Stimulated activated CD4-positive, alpha-beta T cell treated with anti-CD3 and anti-CD28 coated beads, Interleukin-12 subunit alpha, Interleukin-12 subunit beta, amount 100 ng/mL, for 4 hours (primary cell): ENCODE data around the gene SLC25A34.

Source experiments
- DNase-seq: peaks from one replicate; pipeline ENCODE4 v3.0.0-alpha.2; 2020

The SLC25A34 gene

DNA sequence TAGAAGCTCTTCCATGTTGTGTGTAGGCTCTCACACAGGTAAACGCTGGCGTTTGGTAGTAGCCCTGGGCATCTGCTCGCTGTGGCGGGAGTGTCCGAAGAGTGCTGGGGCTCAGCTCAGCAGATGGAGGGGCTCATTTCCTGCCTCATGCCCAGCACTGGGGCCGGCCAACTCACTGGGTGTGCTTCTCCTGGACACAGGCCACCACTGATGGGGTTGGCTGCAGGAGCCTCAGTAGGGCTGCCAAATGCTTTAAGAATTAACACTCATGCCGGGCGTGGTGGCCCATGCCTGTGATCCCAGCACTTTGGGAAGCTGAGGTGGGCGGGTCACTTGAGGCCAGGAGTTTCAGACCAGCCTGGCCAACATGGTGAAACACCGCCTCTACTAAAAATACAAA is 50.5 kb downstream of the SLC25A34 start:
- DNase-seq: no peak

DNA sequence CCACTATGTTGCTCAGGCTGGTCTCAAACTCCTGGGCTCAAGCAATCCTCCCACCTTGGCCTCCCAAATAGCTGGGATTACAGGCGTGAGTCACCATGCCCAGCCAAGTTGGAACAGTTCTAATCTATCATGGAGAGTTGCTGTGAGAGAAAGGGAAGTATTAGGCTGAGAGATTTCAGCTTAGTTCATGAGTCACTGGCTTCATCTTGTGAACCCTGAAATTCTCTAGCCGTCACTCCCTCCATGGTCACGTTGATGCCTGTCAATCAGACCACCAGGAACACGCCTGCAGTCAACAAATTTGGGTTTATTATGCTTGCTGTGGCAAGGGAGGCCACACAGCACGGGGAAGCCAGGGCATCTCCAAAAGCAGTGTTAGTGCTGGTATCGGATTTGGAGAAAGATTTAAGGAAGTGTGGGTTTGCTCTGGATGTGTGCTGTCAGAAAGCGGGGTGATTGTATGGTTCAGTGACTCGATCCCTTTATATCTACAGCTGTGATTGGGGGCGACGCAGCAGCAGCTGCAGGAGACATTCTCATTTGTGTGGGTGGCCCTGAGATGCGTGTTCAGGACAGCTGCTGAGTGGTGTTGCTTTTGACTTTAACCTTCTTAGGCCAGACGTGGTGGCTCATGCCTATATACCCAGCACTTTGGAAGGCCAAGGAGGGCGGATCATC is 52.7 kb downstream of the SLC25A34 start:
- no peak for DNase-seq
